Activated CD4-positive, alpha-beta T cell treated with anti-CD3 and anti-CD28 coated beads, Interleukin-2, Interleukin-6, amounts not matched to agents 100 ng/mL and 50 ng/mL, durations not matched to agents 16 hours and 8 hours (primary cell): ENCODE results near the gene ILDR2.

ENCODE experiments used
- DNase-seq: peaks from one replicate; pipeline ENCODE4 v3.0.0-alpha.2; 2020

The ILDR2 gene

DNA sequence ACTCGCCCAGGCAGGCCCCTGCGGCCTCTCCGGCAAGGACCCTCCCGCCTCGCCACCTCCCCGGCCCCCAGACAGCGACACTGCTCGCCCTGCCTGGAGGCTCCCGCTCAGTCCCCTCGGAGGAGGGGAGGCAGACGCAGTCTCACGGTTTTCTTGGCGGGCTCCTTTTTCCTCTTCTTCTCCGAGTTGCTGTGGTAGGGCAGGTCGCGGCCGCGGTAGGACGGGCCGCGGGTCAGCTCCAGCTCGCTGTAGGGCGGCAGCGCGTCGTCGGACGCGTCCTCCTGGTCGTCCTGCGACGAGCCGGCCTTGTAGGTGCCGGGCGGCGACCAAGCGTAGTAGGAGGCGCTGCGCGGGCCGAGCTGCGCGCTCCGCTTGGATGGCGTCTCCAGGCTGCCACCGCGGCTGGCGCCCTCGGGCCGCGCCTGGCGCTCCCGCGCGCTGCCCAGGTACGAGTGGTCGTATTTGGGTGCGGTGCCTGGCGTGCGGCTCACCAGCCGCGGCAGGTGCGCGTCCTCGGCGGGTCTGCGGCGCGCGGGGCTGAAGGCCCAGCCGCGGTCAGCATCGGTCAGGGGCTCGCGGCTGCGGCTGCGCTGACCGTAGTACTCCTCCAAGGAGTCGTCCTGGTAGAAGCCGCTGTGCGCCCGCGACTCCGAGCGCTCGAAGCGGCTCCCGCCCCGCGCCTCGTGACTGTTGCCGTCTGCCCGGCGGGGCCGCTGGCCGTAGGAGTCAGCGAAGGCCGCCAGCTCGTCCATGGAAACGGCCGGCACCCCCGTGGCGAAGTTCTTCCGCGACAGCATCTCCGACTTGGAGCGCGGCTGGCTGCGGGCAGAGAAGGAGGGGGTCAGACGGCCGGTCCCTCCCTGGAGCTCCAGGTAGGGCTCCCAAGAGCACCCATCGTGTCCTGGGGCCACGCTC is 54.5 kb downstream of the ILDR2 start:
- DNase-seq, result peak; percentile 4

GRCh38 chr1:166918956-166919316 is 56.4 kb downstream of the ILDR2 start:
- no peak for DNase-seq

GRCh38 chr1:166918088-166918955 is 57.0 kb downstream of the ILDR2 start:
- no peak for DNase-seq

DNA sequence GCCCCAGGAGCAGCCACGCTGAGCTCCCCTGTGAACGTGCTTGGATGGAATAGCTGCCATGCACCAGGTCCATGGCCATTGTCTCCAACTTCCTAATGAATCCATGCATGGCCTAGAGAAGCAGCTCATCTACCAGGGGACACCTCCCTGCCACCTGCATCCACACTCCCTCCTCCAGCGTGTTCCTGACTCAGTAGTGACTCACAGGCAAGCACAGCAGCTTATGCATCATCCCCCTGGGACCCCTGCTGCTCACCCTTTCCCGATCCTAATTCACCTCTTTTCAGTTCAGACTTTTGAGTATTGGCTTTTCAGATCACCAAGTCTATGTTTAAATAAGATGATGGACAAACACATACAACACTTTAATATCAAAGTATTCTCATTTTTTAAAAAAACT is 59.4 kb downstream of the ILDR2 start:
- no peak for DNase-seq

DNA sequence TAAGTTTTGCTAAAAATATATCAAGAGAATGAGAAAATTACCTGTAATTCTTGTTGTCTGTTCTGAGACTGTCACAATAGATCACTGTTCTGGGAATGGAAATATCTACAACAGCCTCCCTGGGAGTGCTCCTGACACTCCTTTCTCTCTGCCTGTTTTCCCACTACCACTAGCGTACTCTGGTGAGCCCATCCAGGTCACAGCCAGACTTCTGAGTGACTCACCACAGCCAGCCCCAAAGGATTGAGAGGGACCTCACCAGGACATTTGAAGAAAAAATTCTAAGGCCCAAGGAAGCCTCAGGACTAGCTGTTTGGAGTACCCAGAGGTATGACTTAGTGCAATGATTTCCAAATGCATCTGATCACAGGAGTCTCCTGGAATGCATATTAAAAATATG is 60.3 kb downstream of the ILDR2 start:
- no peak for DNase-seq

DNA sequence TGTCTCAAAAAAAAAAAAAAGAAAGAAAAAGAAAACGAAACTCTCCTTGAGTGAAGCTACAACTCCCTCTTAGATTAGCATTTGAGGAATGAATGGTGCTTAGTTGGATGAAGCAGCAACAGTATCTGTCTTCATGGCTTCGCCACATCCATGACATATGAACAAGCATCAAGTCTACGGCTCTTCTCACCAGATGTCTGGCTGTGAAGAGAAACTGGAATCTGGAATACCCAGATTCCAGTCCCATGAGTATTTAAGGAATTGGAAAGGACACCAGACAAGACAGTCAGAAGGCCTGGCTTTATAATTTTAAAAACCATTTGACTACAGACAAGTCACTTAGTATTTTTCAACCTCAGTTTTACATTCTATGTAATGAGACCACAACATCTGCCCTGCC is 61.2 kb downstream of the ILDR2 start:
- DNase-seq, result no peak

- no peak for DNase-seq
Measured at GRCh38 chr1:166911624-166912023, 63.7 kb downstream of the ILDR2 start.

- DNase-seq, result peak; percentile 88
Measured at GRCh38 chr1:166910396-166910994, 64.8 kb downstream of the ILDR2 start.

- DNase-seq, result no peak
Measured at GRCh38 chr1:166908942-166909341, 66.4 kb downstream of the ILDR2 start.

DNA sequence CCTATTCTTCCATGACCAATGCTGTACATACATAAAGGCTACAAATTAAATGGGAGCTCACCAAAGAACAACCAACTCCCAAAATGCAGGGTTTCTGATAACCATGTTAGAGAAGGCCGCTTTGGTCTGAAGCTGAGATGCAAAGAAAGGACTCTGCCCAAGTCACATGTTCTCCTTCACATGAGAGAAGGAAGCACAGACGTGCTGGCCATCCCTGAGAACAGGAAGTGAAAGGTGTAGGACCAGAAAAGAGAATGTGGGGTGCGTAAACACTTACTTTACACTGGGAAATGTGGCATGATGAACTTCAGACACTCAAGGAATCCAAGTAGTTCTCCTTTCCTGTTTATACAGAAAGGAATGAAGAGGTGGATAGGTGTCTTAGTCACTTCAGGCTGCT is 67.6 kb downstream of the ILDR2 start:
- no peak for DNase-seq

- DNase-seq, result no peak
Measured at GRCh38 chr1:166907051-166907450, 68.3 kb downstream of the ILDR2 start.

GRCh38 chr1:166906647-166907046 is 68.7 kb downstream of the ILDR2 start:
- no peak for DNase-seq

DNA sequence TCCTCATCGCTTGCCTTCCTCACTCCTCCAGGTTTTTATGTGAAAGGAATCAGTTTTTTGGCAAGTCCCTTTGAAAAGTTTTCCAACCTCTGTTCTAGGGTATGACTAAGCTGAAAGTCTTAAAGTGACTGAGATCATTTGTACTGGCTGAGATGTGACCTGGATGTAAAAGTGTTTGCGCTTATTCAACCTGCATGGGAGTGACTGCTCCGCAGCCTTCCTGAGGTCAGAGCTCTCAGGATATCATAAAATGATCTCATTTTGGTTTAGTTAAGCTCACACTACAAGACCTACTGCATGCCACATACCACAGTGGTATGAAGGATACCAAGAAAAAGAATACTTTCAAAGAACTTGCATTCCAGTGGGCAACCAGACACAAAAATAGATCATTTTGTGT is 69.4 kb downstream of the ILDR2 start:
- peak; percentile 52 for DNase-seq

- DNase-seq, result no peak
Measured at GRCh38 chr1:166905136-166905535, 70.2 kb downstream of the ILDR2 start.

DNA sequence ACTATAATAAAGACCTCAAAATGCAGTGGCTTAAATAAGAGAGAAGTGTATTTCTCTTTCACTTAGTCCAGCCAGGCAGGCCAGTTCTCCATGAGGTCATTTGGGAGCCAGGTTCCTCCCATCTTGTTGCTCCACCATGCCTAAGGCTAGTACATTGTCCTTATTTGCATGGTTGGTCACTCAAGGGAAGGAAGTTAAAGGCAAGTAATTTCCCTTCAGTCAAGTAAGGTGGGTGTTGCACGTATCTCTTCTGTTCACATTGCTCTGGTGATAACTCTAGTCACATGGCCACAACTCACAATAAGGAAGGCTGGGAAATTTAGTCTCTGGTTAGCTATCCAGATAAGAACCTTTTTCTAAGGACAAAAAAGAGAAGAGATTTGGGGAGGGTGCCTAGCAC is 72.1 kb downstream of the ILDR2 start:
- DNase-seq, result no peak

DNA sequence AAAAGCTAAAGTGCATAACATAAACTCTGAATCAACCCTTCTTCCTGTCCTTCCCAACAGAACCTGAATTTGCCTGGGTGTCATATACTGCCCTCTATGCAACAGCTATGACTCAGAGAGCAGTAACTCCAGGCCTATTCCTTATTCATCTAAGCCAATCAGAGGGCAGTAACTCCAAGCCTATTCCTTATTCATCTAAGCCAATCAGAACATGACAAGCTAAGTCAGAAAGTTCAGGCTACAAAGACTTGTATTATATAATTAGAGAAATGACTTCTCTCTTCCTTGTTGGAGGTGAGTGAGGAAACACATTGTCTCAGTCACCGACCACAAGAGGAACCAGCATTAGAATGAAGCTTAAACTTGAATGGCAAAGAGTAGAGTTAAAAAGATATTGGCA is 73.1 kb downstream of the ILDR2 start:
- DNase-seq, result peak; percentile 8

- DNase-seq, result no peak
Measured at GRCh38 chr1:166900987-166901386, 74.4 kb downstream of the ILDR2 start.

DNA sequence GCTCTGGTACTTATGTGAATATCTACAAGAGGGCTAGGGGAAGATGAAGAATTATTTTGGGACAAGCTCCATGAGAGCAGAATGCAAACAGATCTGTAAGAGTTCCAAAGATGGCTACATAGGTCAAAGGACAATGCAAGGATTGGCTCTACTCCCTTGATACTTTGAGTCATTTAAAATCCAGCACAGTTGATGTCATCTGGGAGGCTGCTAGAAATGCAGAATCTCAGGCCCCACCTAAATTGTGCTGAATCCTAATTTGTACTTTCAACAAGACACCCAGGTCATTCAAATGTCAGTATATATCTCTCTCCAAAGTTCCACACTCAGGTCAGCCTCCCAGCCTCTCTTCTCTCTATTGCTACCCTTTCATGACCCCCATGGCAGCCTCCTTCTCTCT is 75.6 kb downstream of the ILDR2 start:
- DNase-seq, result no peak

GRCh38 chr1:166895766-166896165 is 79.6 kb downstream of the ILDR2 start:
- DNase-seq, result no peak

- DNase-seq, result no peak
Measured at GRCh38 chr1:166889776-166890175, 85.6 kb downstream of the ILDR2 start.

GRCh38 chr1:166888373-166889111 is 86.8 kb downstream of the ILDR2 start:
- DNase-seq, result no peak

- DNase-seq, result no peak
Measured at GRCh38 chr1:166884971-166885370, 90.4 kb downstream of the ILDR2 start.
